CD4-positive, alpha-beta memory T cell (primary cell): Measurements from ENCODE around the gene SH2D3A. TPM values are rescaled to one million over a fixed set of nuclear protein-coding genes. Genes with fewer than 3 reads are reported as not detected.

Source experiments
- CTCF ChIA-PET: fragments of 350-600 bp; sonication (Branson Sonifier 250); formaldehyde crosslinking; loops from one replicate; lab custom pipeline; 2021; ENCODE audit warnings: inconsistent platforms; ENCODE audit not compliant: partially characterized antibody; lab: Charles Lee
- POLR2A ChIA-PET: fragments of 350-600 bp; sonication (Branson Sonifier 250); formaldehyde crosslinking; loops from one replicate; lab custom pipeline; 2021; ENCODE audit not compliant: partially characterized antibody; lab: Charles Lee
- DNase-seq, 5 donors: peaks; one replicate each; pipeline versions ENCODE4 v3.0.0 to v3.0.0-alpha.2; 2020 to 2022; ENCODE audit warnings: mixed read lengths in 1 of 5
- H3K27ac ChIP-seq: one replicate; pipeline ENCODE4 v1.7.0; 2013; ENCODE audit warnings: low read depth, low read length
- H3K27me3 ChIP-seq: 2 replicates; pipeline ENCODE4 v1.7.0; 2013; ENCODE audit warnings: mild to moderate bottlenecking, low read length, moderate library complexity; ENCODE audit not compliant: insufficient read depth
- H3K36me3 ChIP-seq: 2 replicates; pipeline ENCODE4 v1.7.0; 2013; ENCODE audit warnings: mild to moderate bottlenecking, low read length, moderate library complexity; ENCODE audit not compliant: insufficient read depth
- H3K4me1 ChIP-seq: 2 replicates; pipeline ENCODE4 v1.7.0; 2013; ENCODE audit warnings: mild to moderate bottlenecking, low read length, moderate library complexity; ENCODE audit not compliant: insufficient read depth
- H3K4me3 ChIP-seq, 2 donors: one replicate each; pipeline ENCODE4 v1.7.0; 2013; ENCODE audit warnings: low read length in 2 of 2, mild to moderate bottlenecking in 1 of 2
- H3K9me3 ChIP-seq, 2 donors: one replicate each; pipeline ENCODE4 v1.7.0; 2013; ENCODE audit warnings: low read length in 2 of 2, control low read depth in 1 of 2; ENCODE audit not compliant: control insufficient read depth in 1 of 2
- H3K27ac Mint-ChIP-seq, 7 donors: one replicate each; pipeline ENCODE4 v1.8.0; 2020 to 2021; ENCODE audit warnings: mixed read lengths in 7 of 7, mild to moderate bottlenecking in 6 of 7, inconsistent platforms in 3 of 7, moderate library complexity in 3 of 7
- H3K27me3 Mint-ChIP-seq, 2 donors: one replicate each; pipeline ENCODE4 v1.8.0; 2020 to 2021; ENCODE audit warnings: mixed read lengths in 2 of 2
- H3K36me3 Mint-ChIP-seq, 2 donors: one replicate each; pipeline ENCODE4 v1.8.0; 2020 to 2021; ENCODE audit warnings: mixed read lengths in 2 of 2, inconsistent platforms in 1 of 2, mild to moderate bottlenecking in 1 of 2
- H3K4me1 Mint-ChIP-seq, 4 donors: one replicate each; pipeline ENCODE4 v1.8.0; 2020 to 2021; ENCODE audit warnings: mixed read lengths in 4 of 4, mild to moderate bottlenecking in 1 of 4
- H3K4me3 Mint-ChIP-seq, 8 donors: one replicate each; pipeline ENCODE4 v1.8.0; 2020 to 2021; ENCODE audit warnings: mixed read lengths in 8 of 8, mild to moderate bottlenecking in 7 of 8, moderate library complexity in 6 of 8, inconsistent platforms in 3 of 8
- H3K9me3 Mint-ChIP-seq, 8 donors: one replicate each; pipeline ENCODE4 v1.8.0; 2020 to 2021; ENCODE audit warnings: mixed read lengths in 8 of 8, mild to moderate bottlenecking in 5 of 8, inconsistent platforms in 3 of 8, moderate library complexity in 1 of 8
- intact Hi-C: fragments of 100-400 bp; cut with micrococcal nuclease; formaldehyde crosslinking; loops from one replicate; pipeline ENCODE4 v1.15.1; 2023
- polyA plus RNA-seq, 2 donors: library from polyadenylated mRNA; unstranded; fragments of 300-500 nt; fragmentation: Illumina TruSeq; gene quantifications; one replicate each; pipeline ENCODE4 v1.2.3, GENCODE V29; 2021
- total RNA-seq, 2 experiments: library from RNA; stranded (reverse); gene quantifications; one replicate each; pipeline ENCODE4 v1.2.3, GENCODE V29; 2021

SH2D3A gene
- total RNA-seq: 10 to 100 TPM; 59.3 to 64.3 TPM
- 10 to 100 TPM; 26.9 to 37.9 TPM for polyA plus RNA-seq

- Mint-ChIP-seq H3K27ac (peak within 1 kb of the TSS; percentile 89 to 99 (median 96)), H3K4me3 (peak within 1 kb of the TSS; percentile 91 to 98 (median 94)), H3K4me1 (peaks cover 31 to 67% (median 44%) of the 10 kb centered on the region in 4 donors), H3K27me3 (no peaks in the 10 kb centered on the region), H3K36me3 (peaks cover 0 to 14% of the 10 kb centered on the region in 2 donors), H3K9me3 (no peaks in the 10 kb centered on the region)
- intact Hi-C loops: loop anchor here (1.0 to 2.0 kb wide), 6 partner anchors 14 to 251 kb away; partner anchors contain the start of gene TRIP10
- ChIA-PET CTCF (interaction anchor here (1.2 to 5.4 kb wide), 8 partner anchors 12 to 251 kb away, joined by 3 to 46 read pairs (median 6); partner anchors contain the start of gene GPR108), POLR2A (interaction anchor here (1.0 to 10.7 kb wide), 12 partner anchors 12 to 302 kb away, joined by 3 to 227 read pairs (median 4); partner anchors contain the start of genes GPR108, TRIP10 and ZNF557)
- H3K27ac ChIP-seq: peak within 1 kb of the TSS; percentile 97
- H3K36me3 ChIP-seq: peaks cover 3% of the 10 kb centered on the region
- peaks cover 54% of the 10 kb centered on the region for H3K4me1 ChIP-seq
- H3K27me3 ChIP-seq: no peaks in the 10 kb centered on the region
- peak; percentile 96 to 99 (median 96) for DNase-seq
- peak within 1 kb of the TSS; percentile 63 to 80 for H3K4me3 ChIP-seq
- H3K9me3 ChIP-seq: no peaks in the 10 kb centered on the region
Measured at GRCh38 chr19:6767357-6768235, at the start of gene SH2D3A. Gene SH2D3A, minus strand, starts transcription at chr19:6767435. Its CDS starts 3,687 bp downstream, at chr19:6763748.

DNA sequence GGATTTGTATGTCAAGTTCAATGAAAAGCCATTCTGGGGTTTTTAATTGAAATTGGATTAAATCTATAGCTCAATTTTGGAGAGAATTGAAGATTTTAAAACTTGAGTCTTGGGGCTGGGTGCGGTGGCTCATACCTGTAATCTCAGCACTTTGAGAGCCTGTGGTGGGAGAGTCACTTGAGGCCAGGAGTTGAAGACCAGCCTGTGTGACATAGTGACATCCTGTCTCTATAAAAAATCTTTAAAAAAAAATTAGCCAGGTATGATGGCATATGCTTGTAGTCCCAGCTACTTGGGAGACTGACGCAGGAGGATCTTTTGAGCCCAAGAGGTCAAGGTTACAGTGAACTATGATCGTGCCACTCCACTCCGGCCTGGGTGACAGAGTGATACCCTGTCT lies 46.4 kb upstream of the SH2D3A start:
- Histone ChIP-seq H3K27ac (peak overlapping the region; percentile 19), H3K9me3 (no peaks in the 10 kb centered on the region), H3K4me3 (no peak overlapping the region), H3K27me3 (no peaks in the 10 kb centered on the region), H3K36me3 (no peaks in the 10 kb centered on the region), H3K4me1 (peaks cover 47% of the 10 kb centered on the region)
- peak overlapping the region in 6 of 8 donors; percentile 10 to 71 (median 60) for H3K4me3 Mint-ChIP-seq
- CTCF ChIA-PET: interaction anchor here (1.2 to 2.0 kb wide), 7 partner anchors 9 to 76 kb away, joined by 3 to 7 read pairs (median 4); partner anchors contain the start of gene GPR108
- H3K4me1 Mint-ChIP-seq: peaks cover 49 to 89% (median 65%) of the 10 kb centered on the region in 4 donors
- intact Hi-C loops: loop anchor here (1.0 to 2.0 kb wide), 3 partner anchors 13 to 46 kb away; partner anchors contain the start of genes SH2D3A and VAV1
- POLR2A ChIA-PET: interaction anchor here (0.8 to 6.4 kb wide), 8 partner anchors 12 to 297 kb away, joined by 3 to 59 read pairs (median 4); partner anchors contain the start of genes GPR108, TRIP10 and VAV1
- peaks cover 33% of the 10 kb centered on the region in 2 donors for H3K36me3 Mint-ChIP-seq
- H3K27me3 Mint-ChIP-seq: no peaks in the 10 kb centered on the region
- peak overlapping the region; percentile 38 to 94 (median 88) for H3K27ac Mint-ChIP-seq
- peaks cover 0 to 2% (median 0%) of the 10 kb centered on the region in 8 donors for H3K9me3 Mint-ChIP-seq
- peak in 3 of 5 donors; percentile 14 to 56 (median 40) for DNase-seq

DNA sequence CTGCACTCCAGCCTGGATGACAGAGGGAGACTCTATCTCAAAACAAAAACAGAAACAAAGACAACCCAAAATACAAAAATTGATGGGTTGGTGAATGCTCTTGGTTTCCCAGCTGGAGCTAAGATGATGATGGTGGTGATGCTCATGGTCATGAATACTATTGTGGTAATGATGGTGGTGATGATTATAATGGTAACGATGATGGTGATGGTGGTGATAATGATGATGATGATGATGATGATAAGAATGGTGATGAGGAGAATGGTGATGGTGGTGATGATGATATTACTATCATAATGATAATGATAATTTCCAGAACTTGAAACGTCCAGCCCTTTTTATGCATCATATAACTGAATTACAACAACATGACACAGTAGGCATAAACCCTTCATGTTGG lies 45.4 kb upstream of the SH2D3A start:
- H3K36me3 ChIP-seq: no peaks in the 10 kb centered on the region
- ChIA-PET CTCF (interaction anchor here (0.6 to 1.4 kb wide), 3 partner anchors 12 to 74 kb away, joined by 3 read pairs; no protein-coding TSS in a partner anchor), POLR2A (interaction anchor here (0.6 to 6.4 kb wide), 6 partner anchors 11 to 74 kb away, joined by 3 to 59 read pairs (median 10); partner anchors contain the start of genes GPR108, TRIP10 and VAV1)
- Mint-ChIP-seq H3K27me3 (no peaks in the 10 kb centered on the region), H3K27ac (peak overlapping the region; percentile 38 to 94 (median 90)), H3K9me3 (peaks cover 0 to 2% (median 0%) of the 10 kb centered on the region in 8 donors), H3K4me1 (peaks cover 47 to 84% (median 63%) of the 10 kb centered on the region in 4 donors), H3K4me3 (no peak overlapping the region), H3K36me3 (peaks cover 28 to 30% of the 10 kb centered on the region in 2 donors)
- no peaks in the 10 kb centered on the region for H3K9me3 ChIP-seq
- no peak for DNase-seq
- H3K27ac ChIP-seq: no peak overlapping the region
- H3K4me3 ChIP-seq: no peak overlapping the region
- intact Hi-C loops: no loop called here
- H3K4me1 ChIP-seq: peaks cover 47% of the 10 kb centered on the region
- H3K27me3 ChIP-seq: no peaks in the 10 kb centered on the region

- peak in 2 of 5 donors; percentile 22 to 29 for DNase-seq
Measured at GRCh38 chr19:6811906-6812305, 44.7 kb upstream of the SH2D3A start.

DNA sequence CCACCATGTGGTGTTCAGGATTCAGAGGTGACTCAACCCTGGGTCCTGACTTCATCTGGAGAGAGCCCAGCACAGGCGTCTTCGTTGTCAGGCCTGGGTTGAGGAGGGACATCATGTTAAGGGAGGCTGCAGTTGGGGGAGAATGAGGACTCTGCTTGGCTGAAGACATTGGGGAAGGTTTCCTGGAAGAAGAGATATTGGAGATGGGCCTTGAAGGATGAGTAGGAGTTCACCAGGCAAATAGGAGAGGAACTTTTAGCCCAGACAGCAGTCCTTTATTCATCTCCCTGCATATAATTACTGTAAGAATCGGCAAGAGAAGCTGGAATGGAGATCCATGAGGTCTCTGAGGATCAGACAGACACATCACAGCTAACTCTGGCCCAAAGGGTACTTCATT lies 44.1 kb upstream of the SH2D3A start:
- H3K27ac ChIP-seq: no peak overlapping the region
- DNase-seq: no peak
- H3K4me1 ChIP-seq: peaks cover 54% of the 10 kb centered on the region
- H3K9me3 Mint-ChIP-seq: peaks cover 0 to 2% (median 0%) of the 10 kb centered on the region in 8 donors
- no peaks in the 10 kb centered on the region for H3K36me3 ChIP-seq
- no peak overlapping the region for H3K4me3 Mint-ChIP-seq
- H3K27me3 Mint-ChIP-seq: no peaks in the 10 kb centered on the region
- intact Hi-C loops: no loop called here
- peaks cover 48 to 86% (median 65%) of the 10 kb centered on the region in 4 donors for H3K4me1 Mint-ChIP-seq
- H3K9me3 ChIP-seq: no peaks in the 10 kb centered on the region
- peak overlapping the region; percentile 42 to 94 (median 88) for H3K27ac Mint-ChIP-seq
- no peaks in the 10 kb centered on the region for H3K27me3 ChIP-seq
- H3K36me3 Mint-ChIP-seq: peaks cover 29% of the 10 kb centered on the region in 2 donors
- CTCF ChIA-PET: interaction anchor here (0.5 to 1.4 kb wide), 2 partner anchors 11 to 528 kb away, joined by 3 read pairs; no protein-coding TSS in a partner anchor
- no peak overlapping the region for H3K4me3 ChIP-seq
- POLR2A ChIA-PET: interaction anchor here (1.8 to 6.4 kb wide), 2 partner anchors 10 to 39 kb away, joined by 6 to 59 read pairs; partner anchors contain the start of gene VAV1

More at GRCh38 chr19:6811906-6812305, 44.7 kb upstream of the SH2D3A start:
- intact Hi-C loops: no loop called here
- no peaks in the 10 kb centered on the region for H3K27me3 Mint-ChIP-seq
- peaks cover 0 to 2% (median 0%) of the 10 kb centered on the region in 8 donors for H3K9me3 Mint-ChIP-seq
- H3K9me3 ChIP-seq: no peaks in the 10 kb centered on the region
- no peak overlapping the region for H3K27ac ChIP-seq
- H3K27ac Mint-ChIP-seq: peak overlapping the region; percentile 44 to 94 (median 90)
- H3K4me1 Mint-ChIP-seq: peaks cover 47 to 83% (median 62%) of the 10 kb centered on the region in 4 donors
- H3K4me1 ChIP-seq: peaks cover 51% of the 10 kb centered on the region
- CTCF ChIA-PET: interaction anchor here (0.5 to 1.4 kb wide), 2 partner anchors 11 to 529 kb away, joined by 3 read pairs; no protein-coding TSS in a partner anchor
- H3K36me3 Mint-ChIP-seq: peaks cover 25 to 29% of the 10 kb centered on the region in 2 donors
- H3K36me3 ChIP-seq: no peaks in the 10 kb centered on the region
- H3K27me3 ChIP-seq: no peaks in the 10 kb centered on the region
- peak overlapping the region in 3 of 8 donors; percentile 43 to 83 (median 61) for H3K4me3 Mint-ChIP-seq
- no peak overlapping the region for H3K4me3 ChIP-seq
- POLR2A ChIA-PET: interaction anchor here (1.8 to 6.4 kb wide), 2 partner anchors 10 to 39 kb away, joined by 6 to 59 read pairs; partner anchors contain the start of gene VAV1

DNA sequence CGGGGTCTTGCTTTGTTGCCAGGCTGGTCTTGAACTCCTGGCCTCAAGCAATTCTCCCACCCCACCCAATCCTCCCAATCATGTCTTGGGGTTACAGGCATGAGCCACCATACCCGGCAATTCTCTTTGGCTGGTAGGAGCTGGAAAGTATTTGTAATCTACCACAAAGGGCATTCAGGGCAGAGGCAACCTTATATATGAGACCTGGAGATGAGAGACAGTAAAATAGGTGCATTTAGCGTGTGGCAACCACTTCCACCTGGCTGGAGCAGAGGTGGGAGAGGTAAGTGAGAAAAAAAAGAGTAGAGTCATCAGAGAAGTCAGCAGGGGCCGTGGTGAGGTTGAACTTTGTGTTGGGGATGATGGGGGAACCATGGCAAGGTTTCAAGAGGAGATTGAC lies 42.0 kb upstream of the SH2D3A start:
- H3K4me3 Mint-ChIP-seq: peak overlapping the region in 3 of 8 donors; percentile 1 to 37 (median 20)
- peaks cover 23 to 28% of the 10 kb centered on the region in 2 donors for H3K36me3 Mint-ChIP-seq
- peak overlapping the region; percentile 63 to 88 (median 75) for H3K27ac Mint-ChIP-seq
- no peak overlapping the region for H3K4me3 ChIP-seq
- no peak overlapping the region for H3K27ac ChIP-seq
- no peaks in the 10 kb centered on the region for H3K36me3 ChIP-seq
- no peaks in the 10 kb centered on the region for H3K27me3 Mint-ChIP-seq
- ChIA-PET POLR2A (interaction anchor here (1.1 to 1.5 kb wide), 2 partner anchors 31 to 37 kb away, joined by 3 to 4 read pairs; partner anchors contain the start of gene VAV1), CTCF (interaction anchor here (0.8 to 1.8 kb wide), 5 partner anchors 9 to 71 kb away, joined by 3 to 8 read pairs (median 4); partner anchors contain the start of gene GPR108)
- no peak for DNase-seq
- H3K4me1 Mint-ChIP-seq: peaks cover 41 to 82% (median 54%) of the 10 kb centered on the region in 4 donors
- no peaks in the 10 kb centered on the region for H3K27me3 ChIP-seq
- H3K9me3 Mint-ChIP-seq: peaks cover 0 to 2% (median 0%) of the 10 kb centered on the region in 8 donors
- H3K4me1 ChIP-seq: peaks cover 48% of the 10 kb centered on the region
- intact Hi-C loops: no loop called here
- no peaks in the 10 kb centered on the region for H3K9me3 ChIP-seq
